Measurements from ENCODE around the gene SPIRE1.

DNA sequence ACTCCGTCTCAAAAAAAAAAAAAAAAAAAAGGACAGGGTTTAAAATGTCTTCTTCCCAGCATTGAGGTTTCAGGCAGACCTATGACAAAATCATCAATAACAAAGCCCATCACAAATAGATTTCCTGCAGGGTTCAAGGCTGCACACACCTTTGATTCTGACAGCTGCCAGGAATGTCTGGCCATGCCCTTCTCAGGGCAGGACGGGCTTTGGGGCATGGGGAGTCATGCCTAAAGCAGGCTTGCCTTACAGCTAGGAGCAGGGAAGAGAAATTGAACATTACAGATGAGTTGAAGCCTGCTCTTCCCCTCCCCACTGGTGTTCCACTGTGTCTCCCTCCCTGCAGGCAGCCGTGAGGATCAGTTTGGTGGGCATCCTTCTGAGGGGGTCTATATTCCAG lies 246.5 kb downstream of the SPIRE1 start:
- no peak for TF ChIP-seq CTCF (IDR thresholded peaks at IDR 0.05; ENCODE audit: low read depth, low read length)
- TF ChIP-seq MYC (IDR thresholded peaks at IDR 0.05; ENCODE audit: low read depth, low read length), result no peak

All from NB4 (cell line).